DMS79 (cell line): ENCODE results near the gene PSMB1.
A peak's percentile ranks its signal among the peaks of the same experiment; 100 is the strongest.
"Not testable (repeated sequence)": the region's sequence is repeated elsewhere in the genome, so short reads cannot be mapped to it uniquely, and the experiment has no call there.

Experiments
- DNase-seq: peaks from one replicate; lab custom pipeline; 2025; lab: John Stamatoyannopoulos, UW

PSMB1 gene

GRCh38 chr6:170535004-170535403 is 18.1 kb downstream of the PSMB1 start:
- DNase-seq, result no peak

GRCh38 chr6:170533792-170534191 is 19.3 kb downstream of the PSMB1 start:
- no peak for DNase-seq

- no peak for DNase-seq
Measured at GRCh38 chr6:170532867-170533488, 20.1 kb downstream of the PSMB1 start.

- peak; percentile 37 for DNase-seq
Measured at GRCh38 chr6:170529839-170530469, 23.2 kb downstream of the PSMB1 start.

- DNase-seq, result not testable (repeated sequence)
Measured at GRCh38 chr6:170527995-170528394, 25.1 kb downstream of the PSMB1 start.

GRCh38 chr6:170525795-170526194 is 27.3 kb downstream of the PSMB1 start:
- DNase-seq, result no peak

- no peak for DNase-seq
Measured at GRCh38 chr6:170524172-170524502, 29.0 kb downstream of the PSMB1 start.

GRCh38 chr6:170523256-170524171 is 29.6 kb downstream of the PSMB1 start:
- DNase-seq, result no peak

GRCh38 chr6:170522565-170523183 is 30.4 kb downstream of the PSMB1 start:
- peak; percentile 19 for DNase-seq

GRCh38 chr6:170516783-170517616 is 36.1 kb downstream of the PSMB1 start:
- DNase-seq, result peak; percentile 23

- DNase-seq, result no peak
Measured at GRCh38 chr6:170514908-170515307, 38.2 kb downstream of the PSMB1 start.

GRCh38 chr6:170512249-170512648 is 40.9 kb downstream of the PSMB1 start:
- no peak for DNase-seq

GRCh38 chr6:170510631-170511030 is 42.5 kb downstream of the PSMB1 start:
- DNase-seq, result no peak

GRCh38 chr6:170509723-170510018 is 43.4 kb downstream of the PSMB1 start:
- no peak for DNase-seq

- not testable (repeated sequence) for DNase-seq
Measured at GRCh38 chr6:170508892-170509722, 44.0 kb downstream of the PSMB1 start.

- not testable (repeated sequence) for DNase-seq
Measured at GRCh38 chr6:170508275-170508674, 44.8 kb downstream of the PSMB1 start.

- DNase-seq, result not testable (repeated sequence)
Measured at GRCh38 chr6:170507728-170508127, 45.4 kb downstream of the PSMB1 start.

- DNase-seq, result no peak
Measured at GRCh38 chr6:170506446-170506845, 46.7 kb downstream of the PSMB1 start.

GRCh38 chr6:170505306-170505705 is 47.8 kb downstream of the PSMB1 start:
- peak; percentile 81 for DNase-seq

GRCh38 chr6:170504479-170504878 is 48.6 kb downstream of the PSMB1 start:
- DNase-seq, result peak; percentile 94

- no peak for DNase-seq
Measured at GRCh38 chr6:170503414-170503761, 49.7 kb downstream of the PSMB1 start.
